HG02973 (cell line): ENCODE measurements around the gene UBAP2L.
A peak's percentile ranks its signal among the peaks of the same experiment; 100 is the strongest.

Experiments used
- ATAC-seq: cut with Tn5 transposase; IDR thresholded peaks from one replicate; pipeline ENCODE4 v1.9.1; 2021; ENCODE audit warnings: moderate library complexity; ENCODE audit not compliant: unreplicated experiment

The UBAP2L gene, protein sequence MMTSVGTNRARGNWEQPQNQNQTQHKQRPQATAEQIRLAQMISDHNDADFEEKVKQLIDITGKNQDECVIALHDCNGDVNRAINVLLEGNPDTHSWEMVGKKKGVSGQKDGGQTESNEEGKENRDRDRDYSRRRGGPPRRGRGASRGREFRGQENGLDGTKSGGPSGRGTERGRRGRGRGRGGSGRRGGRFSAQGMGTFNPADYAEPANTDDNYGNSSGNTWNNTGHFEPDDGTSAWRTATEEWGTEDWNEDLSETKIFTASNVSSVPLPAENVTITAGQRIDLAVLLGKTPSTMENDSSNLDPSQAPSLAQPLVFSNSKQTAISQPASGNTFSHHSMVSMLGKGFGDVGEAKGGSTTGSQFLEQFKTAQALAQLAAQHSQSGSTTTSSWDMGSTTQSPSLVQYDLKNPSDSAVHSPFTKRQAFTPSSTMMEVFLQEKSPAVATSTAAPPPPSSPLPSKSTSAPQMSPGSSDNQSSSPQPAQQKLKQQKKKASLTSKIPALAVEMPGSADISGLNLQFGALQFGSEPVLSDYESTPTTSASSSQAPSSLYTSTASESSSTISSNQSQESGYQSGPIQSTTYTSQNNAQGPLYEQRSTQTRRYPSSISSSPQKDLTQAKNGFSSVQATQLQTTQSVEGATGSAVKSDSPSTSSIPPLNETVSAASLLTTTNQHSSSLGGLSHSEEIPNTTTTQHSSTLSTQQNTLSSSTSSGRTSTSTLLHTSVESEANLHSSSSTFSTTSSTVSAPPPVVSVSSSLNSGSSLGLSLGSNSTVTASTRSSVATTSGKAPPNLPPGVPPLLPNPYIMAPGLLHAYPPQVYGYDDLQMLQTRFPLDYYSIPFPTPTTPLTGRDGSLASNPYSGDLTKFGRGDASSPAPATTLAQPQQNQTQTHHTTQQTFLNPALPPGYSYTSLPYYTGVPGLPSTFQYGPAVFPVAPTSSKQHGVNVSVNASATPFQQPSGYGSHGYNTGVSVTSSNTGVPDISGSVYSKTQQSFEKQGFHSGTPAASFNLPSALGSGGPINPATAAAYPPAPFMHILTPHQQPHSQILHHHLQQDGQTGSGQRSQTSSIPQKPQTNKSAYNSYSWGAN

DNA sequence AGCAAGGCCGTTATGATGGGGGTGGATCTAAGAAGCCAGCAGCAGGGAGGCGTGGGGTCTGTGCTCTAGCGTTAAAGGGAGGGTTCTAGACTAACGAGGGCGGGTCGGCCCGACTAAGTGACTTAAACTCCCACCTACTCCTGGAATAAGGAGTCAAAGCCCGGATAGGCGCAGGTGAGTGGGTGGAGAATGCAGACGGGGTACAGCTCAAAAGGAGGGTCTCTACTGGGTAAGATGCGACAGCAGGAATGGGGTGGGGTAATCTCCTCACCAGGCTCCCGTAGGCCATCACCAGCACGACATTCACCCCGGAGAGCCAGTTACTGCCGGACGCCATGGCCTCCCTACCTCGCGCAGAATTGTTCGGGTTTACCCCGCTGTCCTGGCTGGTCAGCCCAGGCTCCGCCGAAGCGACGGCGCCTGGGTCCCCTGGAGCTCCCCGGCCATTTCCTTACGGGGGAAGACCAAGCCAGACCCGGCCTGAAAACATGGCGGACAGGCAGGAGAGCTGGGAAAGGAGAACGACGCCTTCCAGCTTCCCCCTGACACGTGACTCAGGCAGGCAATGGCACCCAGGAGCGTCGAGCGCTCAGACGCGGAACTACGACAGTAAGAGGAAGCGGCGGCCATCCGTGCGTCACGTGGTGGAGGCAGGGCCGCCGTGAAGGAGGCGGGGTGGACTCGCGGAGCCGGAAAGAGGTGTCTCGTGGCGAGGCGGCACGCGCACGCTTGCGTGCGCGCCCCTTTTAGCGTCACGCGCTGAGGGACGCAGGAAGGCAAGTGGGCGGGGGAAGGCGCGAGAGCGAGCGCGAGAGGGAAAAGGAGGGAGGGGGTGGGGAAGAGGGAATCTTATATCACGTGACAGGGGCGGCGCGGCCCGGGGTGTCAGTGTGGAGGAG is at the start of gene UBAP2L:
Gene UBAP2L, plus strand, starts transcription at position 885 of the 899 bp plus-strand sequence. CDS start 4,169 bp downstream, outside the sequence.
- peak; percentile 89 for ATAC-seq

GRCh38 chr1:154171223-154171583 is 49.6 kb upstream of the UBAP2L start:
- ATAC-seq = no peak

GRCh38 chr1:154171880-154172279 is 48.9 kb upstream of the UBAP2L start:
- no peak for ATAC-seq

DNA sequence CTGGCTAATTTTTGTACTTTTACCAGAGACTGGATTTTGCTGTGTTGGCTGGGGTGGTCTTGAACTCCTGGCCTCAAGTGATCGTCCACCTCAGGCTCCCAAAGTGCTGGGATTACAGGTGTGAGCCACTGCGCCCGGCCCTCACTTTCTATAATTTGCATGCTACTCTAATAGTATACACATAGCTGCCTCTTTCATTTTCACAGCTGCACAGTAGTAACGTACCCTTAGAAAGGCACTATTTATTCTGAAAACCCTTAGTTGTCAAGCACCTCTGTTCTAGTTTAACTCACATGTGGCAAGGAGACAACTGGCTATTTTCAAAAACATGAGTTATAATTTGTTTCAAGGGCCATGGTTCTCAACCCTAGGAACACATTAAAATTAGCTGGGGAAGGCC is 46.1 kb upstream of the UBAP2L start:
- ATAC-seq = no peak

DNA sequence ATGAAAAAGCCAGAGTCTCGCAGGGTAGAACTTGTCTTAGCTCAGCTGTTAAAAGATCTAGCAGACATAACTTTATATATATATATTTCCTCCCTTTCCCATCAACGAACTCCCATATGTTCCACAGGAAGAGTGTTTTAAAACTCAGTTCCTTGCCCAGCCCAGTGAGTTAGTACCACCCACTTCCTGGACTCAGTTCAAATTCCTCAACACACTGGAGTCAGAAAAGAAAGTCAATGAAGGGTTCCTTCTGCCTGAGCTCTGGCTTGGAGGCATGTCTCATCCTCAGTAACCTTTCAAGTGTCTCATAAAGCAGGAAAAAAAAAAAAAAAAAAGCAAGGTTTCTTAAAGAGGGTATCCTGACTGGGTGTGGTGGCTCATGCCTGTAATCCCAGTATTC is 44.4 kb upstream of the UBAP2L start:
- no peak for ATAC-seq

GRCh38 chr1:154178013-154178412 is 42.7 kb upstream of the UBAP2L start:
- no peak for ATAC-seq

DNA sequence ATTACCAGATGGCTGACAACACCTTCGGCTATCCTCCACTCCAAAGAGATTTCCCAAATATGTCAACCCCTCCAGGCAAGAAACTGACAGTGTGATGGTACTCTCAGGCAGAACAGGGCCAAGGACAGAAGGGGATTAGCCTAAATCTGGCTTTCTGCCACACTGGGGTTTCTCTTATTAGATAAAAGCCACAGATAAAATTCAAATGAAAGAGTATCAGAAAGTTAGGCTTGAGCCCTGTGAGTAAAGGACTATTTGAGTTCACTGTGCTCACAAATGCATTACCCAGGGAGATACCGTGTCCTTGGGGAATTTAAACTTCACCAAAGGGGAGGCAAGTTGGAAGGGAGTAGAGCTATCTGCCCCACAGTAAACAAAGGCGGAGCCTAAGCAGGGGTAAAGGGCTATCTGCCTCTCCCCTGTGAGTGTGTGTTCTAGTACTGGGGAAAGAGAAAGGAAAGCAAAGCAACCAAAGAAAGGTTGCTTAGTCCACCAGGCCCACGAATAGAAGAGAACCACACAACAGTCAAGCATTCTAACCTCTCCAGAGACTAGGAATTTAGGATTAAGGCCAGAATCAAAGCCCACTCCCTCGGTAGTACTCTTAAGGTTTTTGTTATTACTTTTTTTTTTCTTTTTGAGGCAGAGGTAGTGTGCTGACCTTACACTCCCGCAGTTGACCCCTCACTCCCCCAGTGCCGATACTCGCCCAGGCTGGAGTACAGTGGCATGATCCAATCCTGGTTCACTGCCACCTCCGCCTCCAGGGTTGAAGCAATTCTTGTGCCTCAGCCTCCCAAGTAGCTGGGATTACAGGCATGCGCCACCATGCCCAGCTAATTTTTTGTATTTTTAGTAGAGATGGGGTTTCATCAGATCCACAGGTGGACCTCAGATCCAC is 41.6 kb upstream of the UBAP2L start:
- no peak for ATAC-seq

GRCh38 chr1:154179946-154180687 is 40.6 kb upstream of the UBAP2L start:
- no peak for ATAC-seq

- no peak for ATAC-seq
Measured at GRCh38 chr1:154181944-154182343, 38.8 kb upstream of the UBAP2L start.

GRCh38 chr1:154182344-154183045 is 38.3 kb upstream of the UBAP2L start:
- ATAC-seq = peak; percentile 40

DNA sequence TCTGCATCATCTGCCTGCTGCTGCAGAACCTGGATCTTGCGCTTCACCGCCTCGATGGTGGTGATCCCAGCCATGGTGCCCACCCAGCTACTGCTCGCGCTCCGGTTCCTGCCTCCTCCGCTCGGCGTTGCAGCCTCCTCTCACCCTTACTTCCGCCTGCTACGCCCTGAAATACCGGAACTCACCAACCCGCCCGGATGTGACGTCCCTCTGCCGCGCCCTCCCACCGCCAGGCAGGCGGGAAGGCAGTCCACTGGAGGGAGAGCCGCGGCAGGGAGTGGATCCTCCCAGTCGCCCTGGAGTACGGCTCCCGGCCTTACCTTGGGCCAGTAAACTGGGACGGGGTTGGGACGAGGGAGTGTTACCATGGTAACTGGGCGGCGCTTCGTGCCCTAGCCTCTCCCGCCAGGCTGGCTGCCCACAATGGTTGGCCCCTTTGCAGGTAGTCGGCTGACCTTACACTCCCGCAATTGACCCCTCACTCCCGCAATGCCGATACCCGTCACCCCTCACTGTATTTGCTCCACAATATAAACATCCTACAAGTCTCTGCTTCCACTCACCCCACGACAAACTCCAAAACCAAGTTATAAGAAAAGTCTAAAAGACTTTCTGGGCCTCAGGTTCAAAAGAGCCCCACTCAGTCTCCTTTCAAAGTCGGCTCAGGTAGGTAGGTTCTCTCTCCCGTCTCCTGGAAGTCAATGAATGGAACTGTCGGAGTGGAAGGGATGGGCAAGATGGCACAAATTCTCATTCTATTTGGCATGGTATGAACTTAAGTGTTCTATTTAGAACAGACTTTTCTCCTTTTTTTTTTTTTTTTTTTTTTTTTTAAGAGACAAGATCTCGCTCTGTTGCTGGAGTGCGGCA is 37.5 kb upstream of the UBAP2L start:
- ATAC-seq = peak; percentile 68

DNA sequence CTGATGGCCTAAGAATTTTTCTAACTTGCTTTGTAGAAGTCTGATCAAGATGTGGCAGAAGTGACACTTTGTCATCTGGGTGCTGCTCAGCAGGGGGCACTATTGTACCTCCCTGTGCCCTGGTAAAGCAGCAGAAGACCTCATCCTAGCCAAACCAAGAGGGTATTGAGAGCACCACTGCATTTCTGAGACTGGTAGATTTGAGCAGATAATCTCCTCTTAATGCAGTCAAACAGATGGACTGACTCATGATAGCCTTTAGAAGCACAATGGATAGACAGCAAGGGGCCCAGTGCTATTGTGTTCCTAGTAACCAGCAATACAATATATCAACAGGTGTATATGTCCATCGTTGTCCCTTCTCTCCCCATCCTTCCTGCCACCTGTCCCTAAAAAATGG is 34.6 kb upstream of the UBAP2L start:
- no peak for ATAC-seq

GRCh38 chr1:154186852-154187501 is 33.8 kb upstream of the UBAP2L start:
- no peak for ATAC-seq

GRCh38 chr1:154190550-154190949 is 30.2 kb upstream of the UBAP2L start:
- no peak for ATAC-seq

DNA sequence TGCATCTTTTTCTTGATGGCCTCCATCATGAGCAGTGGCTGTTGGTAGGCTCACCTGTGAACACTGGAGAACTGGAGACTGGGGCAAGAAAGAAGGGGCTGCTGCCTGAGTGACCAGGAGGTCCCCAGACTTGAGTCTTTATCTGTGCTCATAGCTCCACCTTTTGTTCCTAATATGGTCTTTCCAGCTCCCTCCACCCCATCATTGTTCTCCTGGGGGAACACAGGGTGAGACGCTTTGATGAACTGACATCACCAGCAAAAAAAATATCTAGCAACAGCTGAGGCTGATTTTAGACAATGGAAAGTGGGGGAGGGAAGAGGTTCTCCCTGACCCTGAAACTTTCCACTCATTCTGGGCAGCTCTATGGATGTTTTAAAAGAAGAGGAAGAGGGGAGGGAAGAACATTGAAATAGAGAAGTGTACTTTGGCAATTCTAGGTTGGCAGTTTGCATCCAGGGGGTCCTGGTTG is 28.7 kb upstream of the UBAP2L start, which contains the start of gene TPM3:
Gene TPM3, minus strand, starts transcription at position 111 of the 472 bp plus-strand sequence. Its CDS starts 82 bp downstream, at position 29.
- ATAC-seq = no peak

- ATAC-seq = no peak
Measured at GRCh38 chr1:154192476-154192875, 28.3 kb upstream of the UBAP2L start.
